ENCODE data around the gene TMEM106C.

The TMEM106C gene

DNA sequence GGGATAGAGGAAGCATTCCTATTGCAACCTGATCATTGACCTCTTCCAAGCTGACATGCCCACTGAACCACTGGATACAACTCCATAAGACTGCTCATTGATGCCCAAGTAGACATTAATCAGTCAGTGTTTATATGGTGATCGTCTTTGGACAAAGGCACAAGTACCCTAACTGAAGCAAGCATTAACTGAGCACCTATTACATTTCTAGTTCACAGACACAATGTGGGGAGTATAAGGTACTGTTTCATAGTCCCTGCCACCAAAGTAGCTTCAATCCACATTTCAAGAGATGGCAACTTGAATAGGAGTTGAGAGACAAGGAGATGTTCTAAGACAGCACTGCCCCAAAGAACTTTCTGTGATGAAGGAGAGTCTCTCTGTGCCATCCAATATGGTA is 51.7 kb downstream of the TMEM106C start:
- DNase-seq, result no peak

DNA sequence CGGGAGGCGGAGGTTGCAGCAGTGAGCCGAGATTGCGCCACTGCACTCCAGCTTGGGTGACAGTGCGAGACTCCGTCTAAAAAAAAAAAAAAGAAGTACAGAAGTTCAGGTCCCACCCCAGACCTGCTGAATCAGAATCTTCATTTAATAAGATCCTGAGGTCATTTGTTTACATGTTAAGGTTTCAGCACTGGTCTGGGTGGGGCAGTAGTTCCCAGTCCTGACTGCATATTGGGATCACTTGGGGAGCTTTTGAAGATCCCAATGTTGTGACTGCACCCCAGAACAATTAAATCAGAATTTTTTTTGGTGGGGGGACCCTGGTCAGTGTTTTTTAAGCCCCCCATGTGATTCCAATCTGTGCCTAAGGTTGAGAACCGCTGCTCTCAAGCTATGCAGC is 52.6 kb downstream of the TMEM106C start:
- no peak for DNase-seq

DNA sequence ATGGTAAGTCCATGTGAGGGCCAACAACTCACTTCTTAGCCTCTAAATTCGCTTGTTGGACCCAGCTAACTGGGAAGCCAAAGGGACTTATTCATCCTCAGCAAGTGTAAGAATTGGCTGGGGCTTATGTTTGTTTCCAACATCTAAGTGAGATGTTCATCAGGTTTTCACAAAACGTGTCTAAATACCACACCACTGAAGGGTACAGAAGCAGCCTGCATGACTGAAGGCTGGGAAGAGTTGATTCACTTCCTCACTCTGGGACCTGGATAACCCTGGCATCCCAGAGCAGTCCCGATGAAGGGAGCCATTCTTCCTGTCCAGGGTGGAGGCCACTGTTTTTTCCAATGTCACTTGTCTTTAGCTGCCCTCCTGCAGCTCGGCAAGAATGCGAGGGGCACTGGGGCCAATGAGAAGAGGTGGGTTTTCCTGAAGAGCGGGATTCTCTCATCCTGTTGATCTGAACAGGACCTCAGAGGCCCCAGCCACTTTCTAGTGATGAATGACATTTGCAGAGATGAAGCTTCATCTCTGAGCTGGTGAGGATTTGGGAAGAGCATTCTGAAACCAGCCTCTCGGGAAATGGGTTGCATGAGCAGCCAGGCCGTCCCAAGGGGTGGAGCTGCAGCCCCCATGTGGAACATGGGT is 53.1 kb downstream of the TMEM106C start:
- no peak for DNase-seq

DNA sequence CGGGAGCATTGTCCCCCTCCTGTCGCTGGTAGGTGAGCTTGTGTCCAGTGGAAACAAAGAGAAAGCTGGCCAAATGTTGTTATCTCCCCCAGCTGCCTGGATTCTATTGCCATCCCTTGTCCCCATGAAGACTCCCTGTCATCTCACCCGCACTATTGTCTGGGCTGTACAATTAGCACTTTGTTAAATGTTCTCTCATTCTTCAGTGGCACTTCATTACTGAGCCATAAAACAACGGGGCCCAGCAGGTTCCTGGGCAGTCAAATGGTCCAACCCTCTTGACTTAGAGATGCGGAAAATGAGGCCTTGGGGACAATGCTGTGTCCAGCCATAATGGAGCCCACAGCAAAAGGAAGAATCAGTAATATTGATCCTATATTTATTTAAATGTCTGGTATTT is 54.1 kb downstream of the TMEM106C start:
- DNase-seq, result peak in 14 of 56 donors; percentile 7 to 55 (median 25)

DNA sequence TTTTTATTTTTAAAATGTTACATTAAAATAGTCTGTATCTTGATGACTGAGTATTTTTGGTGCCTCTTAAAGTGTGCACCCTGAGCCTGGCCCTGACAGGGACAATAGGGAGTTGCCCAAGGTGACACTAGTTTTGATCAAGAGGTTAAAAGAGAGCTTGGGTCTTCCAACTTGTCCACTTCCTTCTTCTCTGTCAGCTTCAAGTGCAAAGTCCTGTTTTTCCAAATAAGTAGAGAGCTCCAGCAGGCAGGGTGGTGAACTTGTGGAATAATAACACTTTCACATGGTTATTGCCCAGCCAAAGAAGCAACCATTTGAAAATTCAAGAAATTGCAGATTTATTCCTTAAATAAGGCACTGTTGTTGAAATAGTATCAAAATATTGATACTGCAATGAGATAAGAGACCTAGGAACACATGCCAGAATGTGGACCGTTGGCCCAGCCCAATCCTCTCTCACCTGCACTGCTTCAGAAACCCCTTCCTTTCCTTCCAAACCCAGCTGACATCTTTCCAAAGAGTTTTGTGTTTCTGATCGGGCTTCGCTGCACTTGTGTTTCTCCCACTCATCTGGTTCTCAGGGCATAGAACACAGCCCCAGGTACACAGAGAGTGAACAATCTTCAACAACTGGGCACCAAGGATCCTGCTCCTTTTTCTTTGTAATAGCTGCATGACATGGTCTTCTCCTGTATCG is 54.7 kb downstream of the TMEM106C start:
- no peak for DNase-seq
